ENCODE results near the gene ITPR1.
A peak's percentile ranks its signal among the peaks of the same experiment; 100 is the strongest.
"Not testable (repeated sequence)": the region's sequence is repeated elsewhere in the genome, so short reads cannot be mapped to it uniquely, and the experiment has no call there.

The ITPR1 gene

DNA sequence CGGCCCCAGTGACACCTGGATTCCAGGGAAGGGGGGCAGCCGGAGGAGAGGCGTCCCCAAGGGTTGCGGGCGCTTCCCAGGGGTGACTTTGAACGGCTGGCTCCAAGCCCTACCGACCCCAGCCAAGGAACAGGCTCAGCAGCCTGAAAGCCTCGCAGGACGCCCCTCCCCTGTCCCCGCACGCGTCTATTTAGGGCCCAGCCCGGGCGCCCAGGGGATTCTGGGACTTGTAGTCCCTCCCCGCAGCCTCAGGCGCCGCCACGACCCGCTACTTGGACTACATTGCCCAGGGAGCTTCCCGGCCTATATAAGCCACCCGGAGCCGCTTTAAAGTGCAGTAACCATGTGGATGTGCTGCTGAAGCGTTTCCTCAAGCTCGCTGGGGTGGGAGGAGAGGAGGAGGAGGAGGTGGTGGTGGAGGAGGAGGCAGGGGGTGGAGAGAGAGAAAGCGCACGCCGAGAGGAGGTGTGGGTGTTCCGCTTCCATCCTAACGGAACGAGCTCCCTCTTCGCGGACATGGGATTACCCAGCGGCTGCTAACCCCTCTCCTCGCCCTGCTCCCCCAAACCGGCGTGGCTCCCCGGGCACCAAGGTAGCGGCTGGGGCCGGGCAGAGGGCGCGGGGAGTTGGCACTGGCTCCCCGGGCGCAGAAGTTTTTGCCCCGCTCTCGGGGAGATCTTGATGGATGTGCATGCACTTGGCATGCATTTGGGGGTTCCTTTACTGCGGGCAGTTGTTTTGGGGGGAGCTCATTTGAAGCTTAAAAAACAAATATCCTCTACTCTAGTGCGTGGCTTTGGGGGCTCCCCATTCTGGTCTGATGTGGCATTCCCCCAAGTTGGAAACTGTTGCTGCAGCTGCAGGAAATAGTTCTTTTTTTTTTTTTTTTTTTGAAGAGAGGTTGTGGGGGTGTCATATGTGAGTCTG is at the start of gene ITPR1:
Gene ITPR1, plus strand, starts transcription at position 335 of the 927 bp plus-strand sequence. CDS start 23,144 bp downstream, outside the sequence.
- DNase-seq = peak; percentile 98

- no peak for DNase-seq
Observed at GRCh38 chr3:4447295-4447999, 45.7 kb upstream of the ITPR1 start.

DNA sequence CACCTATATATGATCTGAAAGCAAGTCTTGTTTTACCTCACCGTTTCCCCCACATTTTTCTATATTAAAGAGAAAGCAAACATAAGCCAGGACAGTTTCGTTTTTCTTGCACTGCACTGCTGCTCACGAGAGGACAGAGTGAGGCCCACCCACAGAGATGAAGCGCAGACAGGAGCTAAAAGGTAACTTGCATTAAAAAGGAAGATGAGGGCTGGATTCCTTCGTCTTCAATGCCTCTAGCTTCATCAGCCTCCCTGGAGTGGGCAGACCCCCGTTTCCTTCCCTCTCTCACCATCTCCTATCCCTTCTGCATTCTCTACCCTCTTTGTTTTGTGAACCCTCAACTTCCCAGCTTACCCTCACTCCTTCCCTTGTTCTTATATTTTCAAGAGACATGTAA is 45.0 kb upstream of the ITPR1 start:
- DNase-seq = no peak

DNA sequence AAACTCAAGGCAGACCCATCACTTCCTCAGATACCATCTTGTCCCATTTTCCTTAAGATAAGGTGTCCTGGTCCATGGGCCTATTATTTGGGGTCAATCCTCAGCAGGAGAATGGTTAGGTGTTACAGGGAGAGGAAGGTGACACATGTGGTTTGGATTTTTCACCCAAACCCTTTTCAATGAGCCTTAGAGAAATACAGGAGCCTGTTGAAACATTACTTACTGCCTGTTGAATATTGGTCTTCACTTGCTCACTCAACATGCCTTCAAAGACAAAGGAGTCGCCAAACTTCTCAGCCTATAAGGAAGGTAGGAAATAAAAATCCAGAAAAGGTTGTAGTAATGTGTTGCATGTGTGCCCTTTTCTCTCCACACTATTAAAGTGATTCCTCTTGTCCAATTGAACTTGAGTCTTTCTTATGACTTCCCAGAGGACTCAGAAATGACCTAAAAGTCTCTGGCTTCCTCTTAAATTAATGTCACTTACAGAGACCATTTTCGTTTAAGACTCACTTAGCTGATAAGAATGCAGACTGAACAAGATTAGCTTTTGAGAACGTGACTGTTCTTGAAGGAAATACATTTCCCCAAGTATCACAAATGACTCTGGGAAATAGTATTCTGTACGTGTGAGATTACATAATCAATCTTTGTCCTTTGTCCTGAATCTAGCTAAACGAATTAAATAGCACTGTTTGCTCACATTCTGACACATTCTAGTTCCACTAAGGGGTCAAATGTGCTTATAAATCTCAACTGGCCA is 43.9 kb upstream of the ITPR1 start:
- no peak for DNase-seq

- DNase-seq = no peak
Observed at GRCh38 chr3:4454142-4454541, 39.0 kb upstream of the ITPR1 start.

DNA sequence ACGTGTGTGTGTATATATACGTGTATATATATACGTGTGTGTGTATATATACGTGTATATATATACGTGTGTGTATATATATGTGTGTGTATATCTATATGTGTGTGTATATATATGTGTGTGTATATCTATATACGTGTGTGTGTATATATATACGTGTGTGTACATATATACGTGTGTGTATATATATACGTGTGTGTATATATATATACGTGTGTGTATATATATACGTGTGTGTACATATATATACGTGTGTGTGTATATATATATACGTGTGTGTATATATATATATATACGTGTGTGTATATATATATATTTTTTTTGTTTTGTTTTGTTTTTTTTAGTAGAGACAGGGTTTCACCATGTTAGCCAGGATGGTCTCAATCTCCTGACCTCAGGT is 36.4 kb upstream of the ITPR1 start:
- DNase-seq = not testable (repeated sequence)

DNA sequence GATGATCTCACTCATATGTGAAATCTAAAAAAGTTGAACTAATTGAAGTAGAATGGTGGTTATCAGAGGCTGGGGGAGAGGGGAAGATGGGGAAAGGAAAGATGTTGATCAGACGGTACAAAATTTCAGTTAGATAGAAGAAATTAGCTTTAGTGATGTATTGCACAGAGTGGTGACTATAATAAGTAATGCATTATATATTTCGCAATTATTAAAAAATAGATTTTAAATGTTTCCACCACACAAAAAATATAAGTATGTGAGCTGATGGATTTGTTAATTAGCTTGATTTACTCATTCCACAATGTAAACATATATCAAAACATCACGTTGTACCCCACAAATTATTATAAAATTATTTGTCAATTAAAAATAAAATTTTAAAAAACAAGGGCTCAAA is 34.2 kb upstream of the ITPR1 start:
- no peak for DNase-seq

GRCh38 chr3:4460334-4460733 is 32.8 kb upstream of the ITPR1 start:
- no peak for DNase-seq

GRCh38 chr3:4461468-4462090 is 31.6 kb upstream of the ITPR1 start:
- no peak for DNase-seq

DNA sequence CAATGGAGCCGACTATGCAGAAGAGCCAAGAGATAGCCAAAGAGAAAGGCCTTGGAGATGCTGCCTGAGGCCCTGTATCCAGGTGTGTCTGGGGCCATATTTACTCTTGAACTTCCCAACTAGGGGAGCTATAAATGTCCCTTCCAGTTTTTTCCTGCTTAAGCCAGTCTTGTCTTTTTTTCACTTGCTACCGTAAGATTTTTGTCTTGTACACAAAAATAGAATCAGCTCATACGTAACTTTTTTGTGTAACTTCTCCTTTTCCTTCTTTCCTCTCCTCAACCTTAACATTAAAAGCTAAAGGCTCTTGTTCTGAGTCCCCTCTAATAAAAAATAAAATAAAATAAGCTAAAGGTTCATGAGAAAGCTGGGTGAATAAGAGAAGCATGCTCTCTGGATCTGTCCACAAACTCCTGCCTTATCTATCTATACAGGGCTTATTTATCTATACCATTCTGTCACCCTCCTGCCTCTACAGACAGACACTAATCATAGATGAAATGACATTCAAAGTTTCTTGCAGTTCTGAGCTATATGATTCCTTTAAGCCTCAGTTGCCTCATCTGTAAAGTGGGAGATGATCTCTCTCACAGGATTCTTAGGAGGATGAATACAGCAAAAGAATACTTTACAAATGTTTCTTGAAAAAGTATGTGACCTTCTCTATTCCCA is 30.6 kb upstream of the ITPR1 start:
- DNase-seq = no peak

- DNase-seq = no peak
Observed at GRCh38 chr3:4464576-4464975, 28.6 kb upstream of the ITPR1 start.

- DNase-seq = peak; percentile 69
Observed at GRCh38 chr3:4466741-4467521, 26.2 kb upstream of the ITPR1 start, which contains the start of gene SUMF1. SUMF1 (minus strand) TSS chr3:4467269; CDS start chr3:4467245, 24 bp downstream.

- no peak for DNase-seq
Observed at GRCh38 chr3:4467522-4467867, 25.7 kb upstream of the ITPR1 start.

DNA sequence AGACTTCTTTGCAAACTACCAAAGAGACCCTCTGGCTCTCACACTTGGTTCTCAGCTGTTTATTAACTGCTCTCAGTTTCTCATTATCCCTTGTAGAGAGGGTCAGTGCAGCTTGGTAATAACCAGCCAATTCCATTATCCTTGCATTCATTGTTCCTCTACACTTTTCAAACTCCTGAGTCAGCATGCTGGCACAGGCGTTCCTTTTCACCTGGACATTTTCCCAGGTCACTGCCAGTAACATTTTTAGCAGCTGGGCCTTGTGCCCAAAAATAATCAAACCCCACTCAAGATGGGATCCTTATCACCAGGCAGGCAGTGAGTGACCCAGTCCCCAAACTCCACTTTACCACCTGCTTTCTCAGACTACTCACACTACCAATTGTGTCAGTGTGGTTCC is 21.2 kb upstream of the ITPR1 start:
- DNase-seq = no peak

- DNase-seq = no peak
Observed at GRCh38 chr3:4472312-4472711, 20.8 kb upstream of the ITPR1 start.

- DNase-seq = no peak
Observed at GRCh38 chr3:4472766-4473165, 20.4 kb upstream of the ITPR1 start.

GRCh38 chr3:4474683-4475490 is 18.3 kb upstream of the ITPR1 start:
- no peak for DNase-seq

DNA sequence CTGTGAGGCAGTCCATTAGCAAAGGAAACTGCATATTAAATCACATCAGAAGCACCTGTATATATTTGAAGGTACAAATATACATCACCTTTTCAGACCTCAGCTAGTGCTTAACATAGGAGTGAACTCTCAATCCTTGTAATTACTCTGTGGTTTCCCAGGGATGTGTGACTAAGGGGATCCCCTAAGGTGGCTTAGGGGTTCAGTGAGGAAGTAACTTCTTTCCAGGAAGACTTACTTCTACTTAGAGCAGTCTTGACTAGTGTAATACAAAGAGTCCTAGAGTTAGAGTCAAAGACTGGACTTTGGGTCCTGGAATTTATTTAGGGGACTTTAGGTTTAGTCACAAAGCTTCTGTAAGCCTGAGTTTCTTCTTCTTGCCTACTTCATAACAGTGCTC is 17.3 kb upstream of the ITPR1 start:
- no peak for DNase-seq

GRCh38 chr3:4476496-4476895 is 16.7 kb upstream of the ITPR1 start:
- no peak for DNase-seq

DNA sequence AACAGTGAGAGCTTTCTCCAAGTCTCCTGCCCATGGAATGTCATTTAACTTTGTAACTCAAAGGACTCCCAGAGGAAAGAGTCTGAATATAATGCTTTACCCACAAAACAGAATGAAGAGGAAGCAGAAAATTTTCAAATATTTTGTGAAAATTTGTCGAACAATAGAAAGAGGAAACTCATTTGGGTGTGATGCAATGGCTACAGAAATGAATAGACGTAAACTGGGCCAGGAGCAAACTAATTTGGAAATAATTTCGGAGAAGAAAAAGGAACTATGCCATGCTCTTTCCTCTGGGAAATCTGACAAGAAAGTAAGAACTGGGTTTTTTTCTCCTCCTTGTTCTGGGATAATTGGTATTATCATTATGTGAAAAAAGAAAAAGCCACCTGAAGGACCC is 14.9 kb upstream of the ITPR1 start:
- DNase-seq = no peak

DNA sequence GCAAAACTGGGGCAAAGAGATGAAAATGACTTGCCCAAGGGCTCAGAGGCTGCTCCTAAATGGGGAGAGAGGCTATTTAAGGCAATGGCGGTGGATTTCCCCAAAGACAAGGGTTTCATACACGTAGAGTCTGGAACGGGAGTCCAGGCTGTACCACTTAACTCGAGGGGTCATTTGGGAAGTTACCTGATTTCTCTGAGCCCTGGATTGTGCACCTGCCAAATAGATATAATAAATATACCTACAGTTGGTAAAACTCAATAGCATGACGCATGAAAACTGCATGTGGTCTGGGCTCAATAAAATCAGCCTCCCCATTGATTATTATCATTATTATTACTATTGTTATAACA is 1.3 kb upstream of the ITPR1 start:
- no peak for DNase-seq
